ENCODE measurements around the gene AKT3.

The AKT3 gene

GRCh38 chr1:243488459-243489157, 361.4 kb downstream of the AKT3 start:
- DNase-seq (ENCODE audit: low read depth, low spot score): no peak

GRCh38 chr1:243487649-243488227, 362.3 kb downstream of the AKT3 start:
- DNase-seq (ENCODE audit: low read depth, low spot score): no peak

GRCh38 chr1:243487036-243487648, 362.9 kb downstream of the AKT3 start:
- no peak for DNase-seq (ENCODE audit: low read depth, low spot score)

- DNase-seq (ENCODE audit: low read depth, low spot score): no peak
Measured at GRCh38 chr1:243483952-243484351, 366.1 kb downstream of the AKT3 start.

GRCh38 chr1:243483071-243483771, 366.8 kb downstream of the AKT3 start:
- DNase-seq (ENCODE audit: low read depth, low spot score): no peak

GRCh38 chr1:243482141-243483022, 367.7 kb downstream of the AKT3 start:
- DNase-seq (ENCODE audit: low read depth, low spot score): no peak

GRCh38 chr1:243481101-243481500, 368.9 kb downstream of the AKT3 start:
- DNase-seq (ENCODE audit: low read depth, low spot score): no peak

- DNase-seq (ENCODE audit: low read depth, low spot score): no peak
Measured at GRCh38 chr1:243477731-243478290, 372.2 kb downstream of the AKT3 start.

- no peak for DNase-seq (ENCODE audit: low read depth, low spot score)
Measured at GRCh38 chr1:243475966-243476365, 374.1 kb downstream of the AKT3 start.

- no peak for DNase-seq (ENCODE audit: low read depth, low spot score)
Measured at GRCh38 chr1:243474906-243475305, 375.1 kb downstream of the AKT3 start.

GRCh38 chr1:243474136-243474881, 375.7 kb downstream of the AKT3 start:
- no peak for DNase-seq (ENCODE audit: low read depth, low spot score)

GRCh38 chr1:243473227-243474135, 376.6 kb downstream of the AKT3 start:
- no peak for DNase-seq (ENCODE audit: low read depth, low spot score)

- no peak for DNase-seq (ENCODE audit: low read depth, low spot score)
Measured at GRCh38 chr1:243471754-243472745, 378.0 kb downstream of the AKT3 start.

GRCh38 chr1:243471026-243471685, 378.9 kb downstream of the AKT3 start:
- DNase-seq (ENCODE audit: low read depth, low spot score): no peak

GRCh38 chr1:243470502-243470901, 379.5 kb downstream of the AKT3 start:
- DNase-seq (ENCODE audit: low read depth, low spot score): no peak

GRCh38 chr1:243469497-243469896, 380.5 kb downstream of the AKT3 start:
- no peak for DNase-seq (ENCODE audit: low read depth, low spot score)

GRCh38 chr1:243465738-243466137, 384.3 kb downstream of the AKT3 start:
- no peak for DNase-seq (ENCODE audit: low read depth, low spot score)

- no peak for DNase-seq (ENCODE audit: low read depth, low spot score)
Measured at GRCh38 chr1:243465081-243465480, 385.0 kb downstream of the AKT3 start.
